Peyer's patch (tissue), 4 donors: ENCODE measurements around the gene DHX32. TPM values are rescaled to one million over a fixed set of nuclear protein-coding genes. Genes with fewer than 3 reads are reported as not detected.

ENCODE experiments used
- DNase-seq, 3 donors: peaks; one replicate each; pipeline ENCODE4 v3.0.0-alpha.2; 2017 to 2019
- H3K27ac ChIP-seq, 4 donors: fragments of 200-600 bp; sonication (generic); one replicate each; pipeline ENCODE4 v1.5.1; 2016 to 2019
- H3K27me3 ChIP-seq, 2 donors: fragments of 200-600 bp; sonication (generic); one replicate each; pipeline ENCODE4 v1.5.1; 2019
- H3K36me3 ChIP-seq, 3 donors: fragments of 200-600 bp; sonication (generic); one replicate each; pipeline ENCODE4 v1.5.1; 2016 to 2019
- H3K4me1 ChIP-seq, 4 donors: fragments of 200-600 bp; sonication (generic); one replicate each; pipeline ENCODE4 v1.5.1; 2016 to 2019
- H3K4me3 ChIP-seq, 4 donors: fragments of 200-600 bp; sonication (generic); 1 replicate in 3 of 4; 2 replicates in 1 of 4; pipeline ENCODE4 v1.5.1; 2016 to 2019; ENCODE audit warnings: mild to moderate bottlenecking in 1 of 4
- H3K9me3 ChIP-seq, 4 donors: fragments of 200-600 bp; sonication (generic); one replicate each; pipeline ENCODE4 v1.5.1; 2016 to 2019; ENCODE audit warnings: mild to moderate bottlenecking in 1 of 4
- POLR2A ChIP-seq, 2 donors: fragments of 450-650 bp; IDR thresholded peaks; one replicate each; pipeline ENCODE4 v1.5.1; 2017; ENCODE audit warnings: antibody characterized with exemption in 2 of 2, mild to moderate bottlenecking in 2 of 2, moderate library complexity in 2 of 2
- total RNA-seq, 4 donors: library from RNA; depleted of rRNA; stranded (reverse); fragments of >200 nt; gene quantifications; one replicate each; pipeline ENCODE4 v1.1.0, GENCODE V29; 2016
- TF ChIP-seq, protein P1 (sequence below), 6 experiments: fragments of 450-650 bp in 4 of 6; fragments of 200-600 bp in 2 of 6; sonication (generic) in 1 of 6; IDR thresholded peaks; one replicate each; pipeline ENCODE4 v1.5.1; 2017 to 2019; ENCODE audit warnings: antibody characterized with exemption in 6 of 6, mild to moderate bottlenecking in 3 of 6, moderate library complexity in 1 of 6

DHX32 gene
- total RNA-seq, 4 donors from 2014 or later: 23.9 to 36.3 (median 28.0) TPM

DNA sequence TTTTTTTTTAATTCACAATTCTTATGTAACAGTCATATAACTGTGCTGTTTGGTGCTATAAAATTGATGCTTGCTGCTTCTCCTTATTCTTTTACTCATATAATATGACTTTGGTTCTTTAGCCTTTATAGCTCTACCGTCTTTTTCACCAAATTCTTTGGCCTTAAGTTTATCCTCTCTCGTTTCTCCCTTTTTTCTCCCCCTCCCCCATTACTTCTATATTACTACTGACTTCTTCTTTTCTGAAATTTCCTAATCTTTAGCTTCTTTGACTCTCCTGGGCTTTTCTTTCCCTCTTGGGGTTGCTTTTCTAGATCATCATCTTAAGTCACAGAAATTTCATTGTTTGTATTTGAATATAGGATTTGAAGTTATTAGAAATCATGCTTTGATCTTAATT lies 54.0 kb downstream of the DHX32 start:
- TF ChIP-seq, protein P1, sequence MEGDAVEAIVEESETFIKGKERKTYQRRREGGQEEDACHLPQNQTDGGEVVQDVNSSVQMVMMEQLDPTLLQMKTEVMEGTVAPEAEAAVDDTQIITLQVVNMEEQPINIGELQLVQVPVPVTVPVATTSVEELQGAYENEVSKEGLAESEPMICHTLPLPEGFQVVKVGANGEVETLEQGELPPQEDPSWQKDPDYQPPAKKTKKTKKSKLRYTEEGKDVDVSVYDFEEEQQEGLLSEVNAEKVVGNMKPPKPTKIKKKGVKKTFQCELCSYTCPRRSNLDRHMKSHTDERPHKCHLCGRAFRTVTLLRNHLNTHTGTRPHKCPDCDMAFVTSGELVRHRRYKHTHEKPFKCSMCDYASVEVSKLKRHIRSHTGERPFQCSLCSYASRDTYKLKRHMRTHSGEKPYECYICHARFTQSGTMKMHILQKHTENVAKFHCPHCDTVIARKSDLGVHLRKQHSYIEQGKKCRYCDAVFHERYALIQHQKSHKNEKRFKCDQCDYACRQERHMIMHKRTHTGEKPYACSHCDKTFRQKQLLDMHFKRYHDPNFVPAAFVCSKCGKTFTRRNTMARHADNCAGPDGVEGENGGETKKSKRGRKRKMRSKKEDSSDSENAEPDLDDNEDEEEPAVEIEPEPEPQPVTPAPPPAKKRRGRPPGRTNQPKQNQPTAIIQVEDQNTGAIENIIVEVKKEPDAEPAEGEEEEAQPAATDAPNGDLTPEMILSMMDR (IDR thresholded peaks at IDR 0.05): no peak
- TF ChIP-seq POLR2A (IDR thresholded peaks at IDR 0.05): no peak
- no peaks in the 10 kb centered on the region for H3K9me3 ChIP-seq
- no peak overlapping the region for H3K27ac ChIP-seq
- H3K36me3 ChIP-seq: peaks cover 0 to 55% (median 0%) of the 10 kb centered on the region in 3 donors
- no peaks in the 10 kb centered on the region for H3K27me3 ChIP-seq
- H3K4me3 ChIP-seq: no peak overlapping the region
- no peak for DNase-seq
- H3K4me1 ChIP-seq: peaks cover 0 to 16% (median 8%) of the 10 kb centered on the region in 4 donors

DNA sequence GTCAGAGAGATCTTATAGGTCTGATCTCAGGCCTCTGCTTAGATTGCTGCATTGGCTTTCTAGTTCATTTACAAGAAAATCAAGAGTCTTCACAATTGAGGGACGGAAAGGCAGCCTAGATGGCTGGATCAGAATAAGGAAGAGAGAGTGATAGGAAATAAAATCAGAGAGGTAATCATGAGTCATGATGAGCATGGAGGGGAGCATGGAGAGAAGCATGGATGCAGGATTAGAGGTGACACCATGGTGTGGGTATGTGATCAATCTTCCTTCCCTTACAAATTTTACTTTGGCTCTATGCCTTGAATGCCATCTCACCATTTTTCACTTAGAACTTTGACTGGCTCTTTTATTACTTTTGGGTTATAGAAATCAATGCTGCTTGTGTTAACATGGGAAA lies 56.4 kb downstream of the DHX32 start:
- H3K27me3 ChIP-seq: no peaks in the 10 kb centered on the region
- H3K4me1 ChIP-seq: peaks cover 0 to 23% (median 9%) of the 10 kb centered on the region in 4 donors
- H3K9me3 ChIP-seq: no peaks in the 10 kb centered on the region
- no peak for DNase-seq
- TF ChIP-seq, protein P1 (IDR thresholded peaks at IDR 0.05): no peak
- no peak for TF ChIP-seq POLR2A (IDR thresholded peaks at IDR 0.05)
- no peak overlapping the region for H3K27ac ChIP-seq
- peak overlapping the region in 2 of 4 donors; percentile 86 to 95 for H3K4me3 ChIP-seq
- peaks cover 0 to 32% (median 0%) of the 10 kb centered on the region in 3 donors for H3K36me3 ChIP-seq

GRCh38 chr10:125823663-125824251 lies 57.3 kb downstream of the DHX32 start:
- no peak for DNase-seq

GRCh38 chr10:125822878-125823662 lies 58.0 kb downstream of the DHX32 start, which contains the start of the genes BCCIP and UROS:
BCCIP (plus strand) TSS chr10:125823546; CDS start chr10:125823558, 12 bp downstream.
UROS (minus strand) TSS chr10:125823258; CDS start chr10:125816499, 6,759 bp downstream.
- peaks cover 0 to 23% (median 9%) of the 10 kb centered on the region in 4 donors for H3K4me1 ChIP-seq
- H3K27me3 ChIP-seq: no peaks in the 10 kb centered on the region
- H3K4me3 ChIP-seq: peak within 1 kb of the TSS; percentile 86 to 99 (median 92)
- H3K9me3 ChIP-seq: no peaks in the 10 kb centered on the region
- DNase-seq: peak; percentile 89 to 96 (median 93)
- TF ChIP-seq, protein P1 (IDR thresholded peaks at IDR 0.05): no peak
- peak; percentile 30 to 44 for TF ChIP-seq POLR2A (IDR thresholded peaks at IDR 0.05)
- H3K27ac ChIP-seq: peak within 1 kb of the TSS; percentile 75 to 89 (median 85)
- peaks cover 0 to 15% (median 0%) of the 10 kb centered on the region in 3 donors for H3K36me3 ChIP-seq

More at GRCh38 chr10:125823663-125824251, 57.3 kb downstream of the DHX32 start:
- peak overlapping the region; percentile 86 to 99 (median 92) for H3K4me3 ChIP-seq
- TF ChIP-seq, protein P1 (IDR thresholded peaks at IDR 0.05): no peak
- peak in 1 of 2 donors; percentile 1 for TF ChIP-seq POLR2A (IDR thresholded peaks at IDR 0.05)
- H3K4me1 ChIP-seq: peaks cover 0 to 23% (median 9%) of the 10 kb centered on the region in 4 donors
- H3K36me3 ChIP-seq: peaks cover 0 to 22% (median 0%) of the 10 kb centered on the region in 3 donors
- H3K9me3 ChIP-seq: no peaks in the 10 kb centered on the region
- peak overlapping the region; percentile 75 to 89 (median 85) for H3K27ac ChIP-seq
- H3K27me3 ChIP-seq: no peaks in the 10 kb centered on the region

GRCh38 chr10:125820701-125821100 lies 60.4 kb downstream of the DHX32 start:
- H3K4me1 ChIP-seq: peaks cover 0 to 23% (median 9%) of the 10 kb centered on the region in 4 donors
- H3K27ac ChIP-seq: no peak overlapping the region
- TF ChIP-seq, protein P1 (IDR thresholded peaks at IDR 0.05): no peak
- DNase-seq: no peak
- peaks cover 0 to 4% (median 0%) of the 10 kb centered on the region in 3 donors for H3K36me3 ChIP-seq
- H3K4me3 ChIP-seq: no peak overlapping the region
- no peaks in the 10 kb centered on the region for H3K27me3 ChIP-seq
- no peaks in the 10 kb centered on the region for H3K9me3 ChIP-seq
